Subcutaneous adipose tissue (tissue), 4 donors: ENCODE data around the gene DYNLT2. TPM values are rescaled to one million over a fixed set of nuclear protein-coding genes. Genes with fewer than 3 reads are reported as not detected.

Source experiments
- CTCF ChIP-seq: fragments of 450-650 bp; IDR thresholded peaks from one replicate; pipeline ENCODE4 v1.5.1; 2016; ENCODE audit warnings: low read depth, mild to moderate bottlenecking, control low read depth, antibody characterized with exemption, moderate library complexity
- total RNA-seq, 4 donors: library from RNA; depleted of rRNA; stranded (reverse); fragments of >200 nt; gene quantifications; one replicate each; pipeline ENCODE4 v1.1.0, GENCODE V29; 2016

The DYNLT2 gene
- 1 to 10 TPM; 1.3 to 2.6 (median 1.9) TPM for total RNA-seq

GRCh38 chr6:169751242-169752073 lies at the start of gene DYNLT2, which contains the start of gene ERMARD:
DYNLT2 (minus strand) TSS chr6:169751572; CDS start chr6:169751458, 114 bp downstream.
ERMARD (plus strand) TSS chr6:169751622; CDS start chr6:169751658, 36 bp downstream.
- TF ChIP-seq CTCF, result no peak

GRCh38 chr6:169800668-169801395 lies 49.5 kb upstream of the DYNLT2 start:
- no peak for TF ChIP-seq CTCF

- no peak for TF ChIP-seq CTCF
Observed at GRCh38 chr6:169800116-169800667, 48.8 kb upstream of the DYNLT2 start.

- no peak for TF ChIP-seq CTCF
Observed at GRCh38 chr6:169799474-169799926, 48.1 kb upstream of the DYNLT2 start.

- TF ChIP-seq CTCF, result no peak
Observed at GRCh38 chr6:169798764-169799473, 47.5 kb upstream of the DYNLT2 start.

GRCh38 chr6:169795196-169795595 lies 43.8 kb upstream of the DYNLT2 start:
- no peak for TF ChIP-seq CTCF
